Neural cell (in vitro differentiated cells): ENCODE data around the gene UCK2. TPM values are rescaled to one million over a fixed set of nuclear protein-coding genes. Genes with fewer than 3 reads are reported as not detected.

Experiments used
- H2AFZ ChIP-seq: fragments of 200-600, 300-800 bp; sonication (generic), shearing (Covaris generic); 2 replicates; pipeline ENCODE4 v1.6.0; 2014; ENCODE audit warnings: low read depth, mild to moderate bottlenecking, antibody characterized with exemption, low read length, moderate library complexity
- H3F3A ChIP-seq: fragments of 200-600 bp; shearing (Covaris generic); 2 replicates; pipeline ENCODE4 v1.6.1; 2016; ENCODE audit warnings: mild to moderate bottlenecking, moderate library complexity, mixed read lengths, antibody characterized with exemption, low read length; ENCODE audit not compliant: insufficient read depth, poor library complexity, severe bottlenecking
- H3K27ac ChIP-seq: fragments of 200-600, 300-800 bp; sonication (generic), shearing (Covaris generic); 2 replicates; pipeline ENCODE4 v1.5.1; 2014; ENCODE audit warnings: mild to moderate bottlenecking, low read length, moderate library complexity
- H3K27me3 ChIP-seq: fragments of 300-800, 200-600 bp; sonication (generic), shearing (Covaris generic); 2 replicates; pipeline ENCODE4 v1.6.0; 2014; ENCODE audit warnings: mild to moderate bottlenecking, low read depth, low read length, moderate library complexity; ENCODE audit not compliant: insufficient read depth
- H3K36me3 ChIP-seq: fragments of 300-800, 200-600 bp; sonication (generic), shearing (Covaris generic); 2 replicates; pipeline ENCODE4 v1.5.1; 2014; ENCODE audit warnings: mild to moderate bottlenecking, antibody characterized with exemption, low read length, moderate library complexity; ENCODE audit not compliant: insufficient read depth
- H3K4me2 ChIP-seq: fragments of 300-800, 200-600 bp; sonication (generic), shearing (Covaris generic); 2 replicates; pipeline ENCODE4 v1.6.0; 2014; ENCODE audit warnings: mild to moderate bottlenecking, low read length
- H3K4me3 ChIP-seq: fragments of 300-800, 200-600 bp; sonication (generic), shearing (Covaris generic); 2 replicates; pipeline ENCODE4 v1.5.1; 2014; ENCODE audit warnings: mild to moderate bottlenecking, low read length, moderate library complexity
- H3K79me2 ChIP-seq: fragments of 200-600 bp; shearing (Covaris generic); replicated peaks from 2 replicates; pipeline ENCODE4 v1.6.0; 2014; ENCODE audit warnings: mild to moderate bottlenecking, low read length, moderate library complexity; ENCODE audit not compliant: insufficient read depth
- H3K9ac ChIP-seq: fragments of 300-800, 200-600 bp; sonication (generic), shearing (Covaris generic); 2 replicates; pipeline ENCODE4 v1.6.1; 2016; ENCODE audit warnings: mild to moderate bottlenecking, low read length, mixed read lengths
- H3K9me2 ChIP-seq: fragments of 200-600 bp; shearing (Covaris generic); 2 replicates; pipeline ENCODE4 v1.6.1; 2016; ENCODE audit warnings: mild to moderate bottlenecking, low read length, mixed read lengths; ENCODE audit not compliant: insufficient read depth
- H3K9me3 ChIP-seq: fragments of 200-600, 300-800 bp; sonication (generic), shearing (Covaris generic); 2 replicates; pipeline ENCODE4 v1.6.1; 2016; ENCODE audit warnings: mild to moderate bottlenecking, mixed run types, low read length, moderate library complexity, mixed read lengths
- H4K20me1 ChIP-seq: fragments of 200-600 bp; shearing (Covaris generic); 2 replicates; pipeline ENCODE4 v1.6.1; 2016; ENCODE audit warnings: mild to moderate bottlenecking, mixed run types; ENCODE audit not compliant: insufficient read depth
- CTCF ChIP-seq: fragments of 450-650 bp; IDR thresholded peaks from 2 replicates; pipeline ENCODE4 v1.5.1; 2014; ENCODE audit warnings: antibody characterized with exemption, mild to moderate bottlenecking, moderate library complexity; ENCODE audit not compliant: poor library complexity, severe bottlenecking
- EP300 ChIP-seq: fragments of 450-650 bp; conservative IDR thresholded peaks from 2 replicates; pipeline ENCODE4 v1.6.1; 2014; ENCODE audit warnings: antibody characterized with exemption, mild to moderate bottlenecking, moderate library complexity; ENCODE audit not compliant: poor library complexity, severe bottlenecking
- EZH2 ChIP-seq: fragments of 200-600, 300-800 bp; shearing (Covaris generic), sonication (generic); IDR thresholded peaks from 2 replicates; pipeline ENCODE4 v1.6.1; 2014; ENCODE audit warnings: antibody characterized with exemption, low read length, borderline replicate concordance, mild to moderate bottlenecking; ENCODE audit not compliant: insufficient read depth, poor library complexity, severe bottlenecking
- MXI1 ChIP-seq: fragments of 450-650 bp; conservative IDR thresholded peaks from 2 replicates; pipeline ENCODE4 v1.6.1; 2014; ENCODE audit warnings: antibody characterized with exemption, mild to moderate bottlenecking; ENCODE audit not compliant: poor library complexity, severe bottlenecking
- POLR2AphosphoS5 ChIP-seq: IDR thresholded peaks from 2 replicates; pipeline ENCODE4 v1.6.1; 2012
- RAD21 ChIP-seq: fragments of 450-650 bp; conservative IDR thresholded peaks from 2 replicates; pipeline ENCODE4 v1.6.1; 2014; ENCODE audit warnings: antibody characterized with exemption, mild to moderate bottlenecking, moderate library complexity
- SMC3 ChIP-seq: fragments of 450-650 bp; conservative IDR thresholded peaks from 2 replicates; pipeline ENCODE4 v1.6.1; 2014; ENCODE audit warnings: antibody characterized with exemption, mild to moderate bottlenecking, moderate library complexity; ENCODE audit not compliant: poor library complexity
- TAF1 ChIP-seq: IDR thresholded peaks from 2 replicates; pipeline ENCODE4 v1.6.1; 2012; ENCODE audit warnings: low read depth
- polyA plus RNA-seq: library from polyadenylated mRNA; depleted of rRNA; stranded (reverse); fragments of >200 nt; gene quantifications from 2 replicates; pipeline ENCODE4 v1.2.3, GENCODE V29; 2014
- TF ChIP-seq, protein P1 (sequence below): IDR thresholded peaks from 2 replicates; pipeline ENCODE4 v1.6.1; 2012; ENCODE audit warnings: borderline replicate concordance

The UCK2 gene
- polyA plus RNA-seq, 1 donor from 2014 or later = 36.0 TPM

DNA sequence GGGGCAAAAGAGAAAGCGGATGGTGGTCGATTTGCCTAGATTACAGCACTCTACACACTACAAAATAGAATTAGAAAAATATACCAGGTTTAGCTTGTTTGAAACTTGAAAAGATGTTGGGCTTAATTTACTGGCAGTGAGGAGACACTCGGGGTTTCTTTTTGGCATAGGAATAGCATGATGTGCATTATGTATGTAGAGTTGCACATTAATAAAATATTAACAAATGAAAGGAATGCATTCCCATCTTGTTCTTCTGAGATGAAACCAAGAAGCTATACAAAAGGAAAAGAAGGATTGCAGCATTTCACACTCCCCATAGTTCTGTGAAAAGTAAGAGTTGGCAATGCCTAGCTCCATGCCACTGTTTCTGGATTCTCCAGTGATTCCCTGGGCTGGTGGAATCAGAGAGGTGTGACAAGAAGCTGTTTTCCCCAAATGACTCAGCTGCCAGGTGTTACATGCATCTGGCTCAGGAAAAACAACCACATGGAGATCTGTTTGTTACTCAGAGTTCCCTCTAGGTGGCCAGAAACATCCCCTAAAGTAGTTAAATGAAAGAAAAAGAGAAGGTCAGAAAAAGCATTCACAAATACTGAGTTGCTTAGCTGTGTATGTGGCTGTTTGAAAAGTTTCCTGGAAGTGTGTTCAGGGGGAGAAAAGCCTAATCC, 115.6 kb downstream of the UCK2 start:
- no peaks in the 10 kb centered on the region for H3K9me3 ChIP-seq
- no peak overlapping the region for H3K4me2 ChIP-seq
- no peak overlapping the region for H2AFZ ChIP-seq
- no peak overlapping the region for H3K9ac ChIP-seq
- no peaks in the 10 kb centered on the region for H3K36me3 ChIP-seq
- H3F3A ChIP-seq = no peaks in the 10 kb centered on the region
- no peak overlapping the region for H3K4me3 ChIP-seq
- no peak overlapping the region for H3K27ac ChIP-seq
- TF ChIP-seq CTCF (peak; percentile 17), TAF1 (no peak)
- no peaks in the 10 kb centered on the region for H3K27me3 ChIP-seq
- H4K20me1 ChIP-seq = no peaks in the 10 kb centered on the region
- H3K9me2 ChIP-seq = no peaks in the 10 kb centered on the region
- H3K79me2 ChIP-seq = no peaks in the 10 kb centered on the region

- Histone ChIP-seq H3K9me3 (no peaks in the 10 kb centered on the region), H3K4me2 (no peak overlapping the region), H2AFZ (no peak overlapping the region), H4K20me1 (no peaks in the 10 kb centered on the region), H3K36me3 (no peaks in the 10 kb centered on the region), H3K27ac (no peak overlapping the region), H3K9ac (no peak overlapping the region), H3K27me3 (no peaks in the 10 kb centered on the region), H3K4me3 (no peak overlapping the region), H3K9me2 (no peaks in the 10 kb centered on the region), H3F3A (no peaks in the 10 kb centered on the region), H3K79me2 (no peaks in the 10 kb centered on the region)
- TF ChIP-seq, protein P1, sequence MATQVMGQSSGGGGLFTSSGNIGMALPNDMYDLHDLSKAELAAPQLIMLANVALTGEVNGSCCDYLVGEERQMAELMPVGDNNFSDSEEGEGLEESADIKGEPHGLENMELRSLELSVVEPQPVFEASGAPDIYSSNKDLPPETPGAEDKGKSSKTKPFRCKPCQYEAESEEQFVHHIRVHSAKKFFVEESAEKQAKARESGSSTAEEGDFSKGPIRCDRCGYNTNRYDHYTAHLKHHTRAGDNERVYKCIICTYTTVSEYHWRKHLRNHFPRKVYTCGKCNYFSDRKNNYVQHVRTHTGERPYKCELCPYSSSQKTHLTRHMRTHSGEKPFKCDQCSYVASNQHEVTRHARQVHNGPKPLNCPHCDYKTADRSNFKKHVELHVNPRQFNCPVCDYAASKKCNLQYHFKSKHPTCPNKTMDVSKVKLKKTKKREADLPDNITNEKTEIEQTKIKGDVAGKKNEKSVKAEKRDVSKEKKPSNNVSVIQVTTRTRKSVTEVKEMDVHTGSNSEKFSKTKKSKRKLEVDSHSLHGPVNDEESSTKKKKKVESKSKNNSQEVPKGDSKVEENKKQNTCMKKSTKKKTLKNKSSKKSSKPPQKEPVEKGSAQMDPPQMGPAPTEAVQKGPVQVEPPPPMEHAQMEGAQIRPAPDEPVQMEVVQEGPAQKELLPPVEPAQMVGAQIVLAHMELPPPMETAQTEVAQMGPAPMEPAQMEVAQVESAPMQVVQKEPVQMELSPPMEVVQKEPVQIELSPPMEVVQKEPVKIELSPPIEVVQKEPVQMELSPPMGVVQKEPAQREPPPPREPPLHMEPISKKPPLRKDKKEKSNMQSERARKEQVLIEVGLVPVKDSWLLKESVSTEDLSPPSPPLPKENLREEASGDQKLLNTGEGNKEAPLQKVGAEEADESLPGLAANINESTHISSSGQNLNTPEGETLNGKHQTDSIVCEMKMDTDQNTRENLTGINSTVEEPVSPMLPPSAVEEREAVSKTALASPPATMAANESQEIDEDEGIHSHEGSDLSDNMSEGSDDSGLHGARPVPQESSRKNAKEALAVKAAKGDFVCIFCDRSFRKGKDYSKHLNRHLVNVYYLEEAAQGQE = no peak
- no peak for TF ChIP-seq POLR2AphosphoS5
- no peak for TF ChIP-seq RAD21
- no peak for TF ChIP-seq MXI1
- TF ChIP-seq EZH2 = no peak
Measured at GRCh38 chr1:165945911-165946310, 118.5 kb downstream of the UCK2 start.

- Histone ChIP-seq H3K9me2 (no peaks in the 10 kb centered on the region), H3K79me2 (no peaks in the 10 kb centered on the region), H3K9ac (no peak overlapping the region), H3K4me3 (no peak overlapping the region), H2AFZ (no peak overlapping the region), H4K20me1 (no peaks in the 10 kb centered on the region), H3K4me2 (no peak overlapping the region), H3K27ac (no peak overlapping the region), H3K9me3 (no peaks in the 10 kb centered on the region), H3K36me3 (no peaks in the 10 kb centered on the region), H3K27me3 (no peaks in the 10 kb centered on the region), H3F3A (no peaks in the 10 kb centered on the region)
- TF ChIP-seq TAF1 (no peak), EP300 (no peak), RAD21 (no peak), MXI1 (no peak), POLR2AphosphoS5 (no peak), SMC3 (no peak), CTCF (no peak)
- TF ChIP-seq, protein P1 = no peak
Measured at GRCh38 chr1:165947797-165948455, 120.5 kb downstream of the UCK2 start.
